Kasumi-1 (cell line): ENCODE results near the gene METRNL.
"Not testable (repeated sequence)": the region's sequence is repeated elsewhere in the genome, so short reads cannot be mapped to it uniquely, and the experiment has no call there.

Experiments used
- DNase-seq, 2 experiments: peaks; one replicate each; lab custom pipeline; 2025; lab: John Stamatoyannopoulos, UW

The METRNL gene

GRCh38 chr17:83052241-83052564, 27.2 kb upstream of the METRNL start:
- no peak for DNase-seq

GRCh38 chr17:83053021-83053681, 26.3 kb upstream of the METRNL start:
- no peak for DNase-seq

- peak; percentile 68 to 79 for DNase-seq
Observed at GRCh38 chr17:83053739-83054451, 25.5 kb upstream of the METRNL start.

- DNase-seq = no peak
Observed at GRCh38 chr17:83054518-83055125, 24.8 kb upstream of the METRNL start.

- DNase-seq = not testable (repeated sequence)
Observed at GRCh38 chr17:83055176-83055575, 24.2 kb upstream of the METRNL start.

GRCh38 chr17:83055911-83056582, 23.4 kb upstream of the METRNL start:
- no peak for DNase-seq

GRCh38 chr17:83056583-83057396, 22.6 kb upstream of the METRNL start:
- DNase-seq = no peak

GRCh38 chr17:83057397-83057761, 22.0 kb upstream of the METRNL start:
- DNase-seq = no peak

GRCh38 chr17:83057793-83058265, 21.6 kb upstream of the METRNL start:
- DNase-seq = no peak

GRCh38 chr17:83058266-83058798, 21.1 kb upstream of the METRNL start:
- DNase-seq = no peak

- no peak for DNase-seq
Observed at GRCh38 chr17:83061586-83061985, 17.8 kb upstream of the METRNL start.

GRCh38 chr17:83062011-83062817, 17.2 kb upstream of the METRNL start:
- peak in 1 of 2 experiments; percentile 30 for DNase-seq

GRCh38 chr17:83062818-83063671, 16.4 kb upstream of the METRNL start:
- DNase-seq = no peak

- DNase-seq = no peak
Observed at GRCh38 chr17:83064021-83064731, 15.2 kb upstream of the METRNL start.

GRCh38 chr17:83064732-83065659, 14.4 kb upstream of the METRNL start:
- DNase-seq = no peak

GRCh38 chr17:83065660-83066542, 13.5 kb upstream of the METRNL start:
- DNase-seq = no peak

- DNase-seq = not testable (repeated sequence)
Observed at GRCh38 chr17:83066543-83066890, 12.9 kb upstream of the METRNL start.
